Ureter (tissue), 1 donor: ENCODE results near the gene CHN1. TPM values are rescaled to one million over a fixed set of nuclear protein-coding genes. Genes with fewer than 3 reads are reported as not detected.

Experiments used
- DNase-seq: peaks from one replicate; pipeline ENCODE4 v3.0.0-alpha.2; 2020; ENCODE audit warnings: low spot score
- total RNA-seq: library from RNA; stranded (reverse); gene quantifications from one replicate; pipeline ENCODE4 v1.2.4, GENCODE V29; 2023
- donor health status: DM: yes; HTN: yes; CAD: no.

CHN1 gene
- total RNA-seq: 13.4 TPM

GRCh38 chr2:175004980-175005732, at the start of gene CHN1:
TSS of gene CHN1 (minus strand) at chr2:175005381. CDS start at chr2:175004912, 469 bp downstream.
- DNase-seq: peak; percentile 54

DNA sequence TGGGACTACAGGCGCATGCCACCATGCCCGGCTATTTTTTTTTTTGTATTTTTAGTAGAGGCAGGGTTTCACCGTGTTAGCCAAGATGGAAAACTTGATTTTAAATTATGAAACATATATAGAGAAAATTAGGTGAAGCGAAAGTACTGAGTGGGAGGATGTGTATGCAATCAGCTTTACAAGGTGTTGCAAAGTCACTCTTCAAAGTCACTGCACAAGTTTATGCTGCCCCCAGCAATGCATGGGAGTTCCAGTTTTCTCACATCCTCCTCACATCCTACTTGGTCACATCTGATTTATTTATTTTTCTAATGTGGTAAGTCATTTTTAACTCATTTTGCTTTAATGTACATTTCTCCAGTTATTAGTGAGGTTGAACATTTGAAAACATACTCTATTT, 49.2 kb upstream of the CHN1 start:
- no peak for DNase-seq

DNA sequence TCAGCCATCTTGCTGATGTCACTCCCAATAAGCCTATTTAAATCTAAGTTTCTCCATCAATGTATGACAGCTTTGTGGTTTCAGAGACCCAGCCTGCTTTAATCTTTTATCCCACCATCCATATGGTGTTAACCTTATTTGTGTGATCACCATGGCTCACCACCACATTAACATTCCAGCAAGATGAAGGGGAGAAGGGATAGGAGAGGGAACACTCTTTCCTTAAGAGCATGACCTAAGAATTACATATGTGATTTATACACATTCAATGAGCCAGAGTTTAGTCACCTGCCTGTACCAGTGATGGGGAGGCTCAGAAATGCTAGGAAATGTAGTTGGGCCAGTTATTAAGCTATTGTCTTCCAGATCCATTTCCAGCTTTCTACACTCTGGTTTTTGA, 44.5 kb upstream of the CHN1 start:
- DNase-seq: no peak

DNA sequence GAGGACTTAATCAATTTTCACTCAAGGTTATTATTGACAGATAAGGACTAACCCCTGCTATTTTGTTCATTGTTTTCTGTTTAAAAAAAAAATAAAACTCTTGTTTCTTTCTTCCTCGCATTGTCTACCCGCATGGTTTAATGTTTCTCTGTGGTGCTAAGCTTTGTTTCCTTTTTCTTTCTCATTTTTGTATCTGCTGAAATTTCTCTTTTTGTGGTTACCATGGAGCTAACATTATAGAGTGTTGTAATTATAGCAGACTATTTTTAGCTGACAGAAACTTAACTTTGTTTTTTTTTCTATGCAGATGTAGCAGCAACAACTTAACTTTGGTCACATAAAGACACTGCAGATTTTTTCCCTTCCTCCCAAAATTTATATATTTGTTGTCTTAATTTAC, 43.1 kb upstream of the CHN1 start:
- DNase-seq: no peak

GRCh38 chr2:175039490-175039889, 34.3 kb upstream of the CHN1 start:
- DNase-seq: no peak

- DNase-seq: no peak
These were observed 33.9 kb upstream of the CHN1 start for GRCh38 chr2:175039031-175039430.

DNA sequence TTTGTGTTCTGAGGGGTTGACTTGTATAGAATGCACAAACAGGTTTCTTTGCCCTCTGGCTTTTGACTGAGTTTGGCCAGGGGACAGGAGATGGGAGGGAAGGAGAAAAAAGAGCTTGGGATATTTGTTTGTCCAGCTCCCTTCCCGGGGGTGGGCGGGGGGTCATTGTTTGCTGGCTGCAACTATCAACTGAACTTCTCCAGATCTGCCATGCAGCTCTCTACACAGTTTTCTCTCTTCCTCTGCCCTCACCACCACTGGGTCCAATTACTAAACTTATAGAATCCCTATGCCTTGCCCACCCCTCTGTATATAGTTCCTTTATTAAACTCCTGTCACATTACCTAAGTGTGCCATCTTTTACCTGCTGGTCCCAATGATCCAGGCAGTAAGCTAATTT, 32.8 kb upstream of the CHN1 start:
- no peak for DNase-seq

DNA sequence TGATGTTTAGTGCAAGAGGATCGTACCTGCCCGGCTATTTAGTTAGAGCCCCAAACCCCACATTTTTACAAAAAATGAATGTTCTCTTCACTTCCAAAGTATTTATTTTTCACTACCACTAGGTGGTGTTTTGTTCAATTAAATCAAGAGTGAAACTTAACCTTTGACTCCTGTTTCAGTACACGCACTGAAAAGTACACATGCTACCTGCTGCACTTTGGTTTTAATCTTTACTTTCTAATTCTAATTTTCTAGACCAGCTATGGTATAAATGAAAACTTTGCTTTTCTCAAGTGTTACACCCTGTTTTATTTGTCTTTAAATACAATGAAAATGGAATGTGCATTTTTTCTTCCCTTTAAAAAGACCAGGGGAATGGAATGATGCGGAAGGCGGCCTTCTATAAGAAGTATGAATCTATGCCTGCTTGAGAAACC, 31.4 kb upstream of the CHN1 start:
- no peak for DNase-seq

- DNase-seq: no peak
These were observed 30.6 kb upstream of the CHN1 start for GRCh38 chr2:175035806-175036205.

DNA sequence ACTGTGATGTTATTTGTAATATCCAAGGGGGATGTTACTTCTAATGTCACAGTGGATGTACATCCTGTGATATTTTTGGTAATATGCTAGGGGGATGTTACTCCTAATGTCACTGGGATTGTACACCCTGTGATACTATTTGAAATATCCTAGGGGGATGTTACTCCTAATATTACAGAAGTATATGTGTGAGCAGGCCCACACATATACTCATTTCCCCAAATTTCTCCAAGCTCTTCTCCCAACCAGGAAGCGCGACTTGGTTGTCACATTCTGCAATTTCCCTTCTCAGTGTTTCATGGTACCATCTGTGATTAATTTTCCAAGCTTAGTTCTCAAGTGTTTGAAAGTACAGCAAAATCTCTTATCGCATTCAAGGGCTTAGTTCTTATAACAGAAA, 29.5 kb upstream of the CHN1 start:
- DNase-seq: no peak

- DNase-seq: no peak
These were observed 25.4 kb upstream of the CHN1 start for GRCh38 chr2:175030380-175031271.

DNA sequence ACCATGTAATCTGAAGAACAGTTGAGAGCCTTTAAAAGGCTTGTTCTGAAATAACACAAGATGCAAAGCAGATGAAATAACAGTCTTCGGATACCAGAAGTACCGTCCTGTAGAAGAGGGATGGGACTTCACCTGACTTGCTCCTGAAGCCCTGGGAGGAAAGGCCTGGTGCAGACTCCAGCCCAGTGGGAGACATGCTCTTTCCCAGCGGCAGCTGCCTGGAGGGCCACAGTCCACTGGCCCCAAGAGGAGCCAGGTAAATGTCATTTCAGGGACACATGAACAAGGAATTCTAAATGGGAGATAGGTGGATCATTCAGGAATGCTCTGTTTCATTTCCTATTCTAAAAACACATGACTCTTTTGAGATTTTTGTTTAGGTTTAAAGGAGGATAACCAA, 22.6 kb upstream of the CHN1 start:
- no peak for DNase-seq

DNA sequence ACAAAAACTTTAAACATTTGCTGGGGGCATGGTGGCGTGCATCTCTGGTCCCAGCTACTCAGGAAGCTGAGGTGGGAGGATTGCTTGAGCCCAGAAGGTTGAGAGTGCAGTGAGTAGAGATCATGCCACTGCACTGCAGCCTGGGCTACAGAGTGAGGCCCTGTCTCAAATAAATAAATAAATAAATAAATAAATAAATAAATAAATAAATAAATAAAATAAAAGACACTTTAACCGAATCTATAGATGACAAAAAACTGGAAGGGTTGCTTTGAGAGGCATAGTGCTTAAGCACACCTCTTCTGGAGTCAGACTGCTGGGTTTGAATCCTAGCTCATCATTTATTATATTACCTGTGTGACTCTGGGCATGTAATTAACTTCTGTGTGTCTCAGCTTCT, 21.2 kb upstream of the CHN1 start:
- DNase-seq: no peak

GRCh38 chr2:175025946-175026345, 20.8 kb upstream of the CHN1 start:
- no peak for DNase-seq

- no peak for DNase-seq
These were observed 20.1 kb upstream of the CHN1 start for GRCh38 chr2:175025233-175025632.

- DNase-seq: no peak
These were observed 17.7 kb upstream of the CHN1 start for GRCh38 chr2:175022923-175023322.

- DNase-seq: no peak
These were observed 14.6 kb upstream of the CHN1 start for GRCh38 chr2:175019566-175020327.

DNA sequence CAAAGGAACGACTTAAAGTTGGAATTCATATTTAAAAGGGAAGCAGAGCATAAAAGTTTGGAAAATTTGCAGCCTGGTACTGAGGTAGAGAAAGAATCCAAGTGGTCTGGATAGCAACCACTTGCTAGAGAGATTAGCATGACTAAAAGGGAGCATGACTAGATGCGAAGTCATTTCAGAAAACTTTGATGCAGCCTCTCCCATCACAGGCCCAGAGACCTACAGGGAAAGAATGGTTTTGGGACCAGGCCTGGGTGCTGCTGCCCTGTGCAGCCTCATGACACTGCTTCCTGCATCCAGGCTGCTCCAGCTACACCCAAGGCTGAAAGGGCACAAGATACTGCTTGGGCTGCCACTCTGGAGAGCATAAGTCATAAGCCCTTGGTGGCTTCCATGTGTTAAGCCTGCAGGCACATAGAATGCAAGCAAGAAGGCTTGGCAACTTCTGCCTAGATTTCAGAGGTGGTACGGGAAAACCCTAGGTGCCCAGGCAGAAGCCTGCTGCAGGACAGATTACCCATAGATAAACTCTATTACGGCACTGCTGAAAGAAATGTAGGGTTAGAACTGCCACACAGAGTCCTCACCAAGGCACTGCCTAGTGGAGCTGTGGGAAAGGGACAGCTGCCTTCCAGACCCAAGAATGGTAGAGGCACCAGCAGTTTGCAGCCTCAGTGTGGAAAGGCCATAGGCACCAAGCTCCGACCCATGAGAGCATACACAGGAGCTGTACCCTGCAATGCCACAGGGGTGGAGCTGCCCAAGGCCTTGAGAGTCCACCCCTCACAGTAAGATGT, 12.6 kb upstream of the CHN1 start:
- DNase-seq: no peak

DNA sequence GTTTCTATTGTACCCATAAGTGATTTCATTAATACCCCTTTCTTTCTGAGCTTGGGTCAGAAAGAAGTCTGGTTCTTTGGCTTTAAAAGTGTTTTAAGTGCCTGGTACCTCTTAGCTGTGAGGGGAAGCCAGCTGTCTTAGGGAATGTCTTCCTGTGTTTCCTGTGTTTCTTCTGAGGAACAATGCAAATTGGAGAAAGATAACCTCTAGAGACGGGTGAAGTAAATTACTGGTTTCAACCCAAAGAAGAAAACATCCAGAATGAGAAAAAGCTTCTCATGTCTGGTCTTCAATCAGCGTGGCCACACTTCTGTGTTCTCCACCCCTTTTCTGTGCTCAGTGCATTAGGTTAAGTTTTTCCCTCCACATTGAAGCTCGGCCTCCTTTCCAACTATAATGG, 10.2 kb upstream of the CHN1 start:
- no peak for DNase-seq

- no peak for DNase-seq
These were observed 7.3 kb upstream of the CHN1 start for GRCh38 chr2:175012516-175012915.

- DNase-seq: no peak
These were observed 6.3 kb upstream of the CHN1 start for GRCh38 chr2:175011505-175011904.
